Measurements from ENCODE around the gene CXXC5. TPM values are rescaled to one million over a fixed set of nuclear protein-coding genes. Genes with fewer than 3 reads are reported as not detected.
A peak's percentile ranks its signal among the peaks of the same experiment; 100 is the strongest.

The CXXC5 gene
- total and polyA plus RNA-seq, 9 of the 15 experiments (the other 6 are each of a cell fraction or from before 2014, with no cell fraction given) = 1.9 to 123 (median 45.8) TPM

GRCh38 chr5:139633295-139634027 lies 14.7 kb upstream of the CXXC5 start (continued):
- TF ChIP-seq, protein P1, sequence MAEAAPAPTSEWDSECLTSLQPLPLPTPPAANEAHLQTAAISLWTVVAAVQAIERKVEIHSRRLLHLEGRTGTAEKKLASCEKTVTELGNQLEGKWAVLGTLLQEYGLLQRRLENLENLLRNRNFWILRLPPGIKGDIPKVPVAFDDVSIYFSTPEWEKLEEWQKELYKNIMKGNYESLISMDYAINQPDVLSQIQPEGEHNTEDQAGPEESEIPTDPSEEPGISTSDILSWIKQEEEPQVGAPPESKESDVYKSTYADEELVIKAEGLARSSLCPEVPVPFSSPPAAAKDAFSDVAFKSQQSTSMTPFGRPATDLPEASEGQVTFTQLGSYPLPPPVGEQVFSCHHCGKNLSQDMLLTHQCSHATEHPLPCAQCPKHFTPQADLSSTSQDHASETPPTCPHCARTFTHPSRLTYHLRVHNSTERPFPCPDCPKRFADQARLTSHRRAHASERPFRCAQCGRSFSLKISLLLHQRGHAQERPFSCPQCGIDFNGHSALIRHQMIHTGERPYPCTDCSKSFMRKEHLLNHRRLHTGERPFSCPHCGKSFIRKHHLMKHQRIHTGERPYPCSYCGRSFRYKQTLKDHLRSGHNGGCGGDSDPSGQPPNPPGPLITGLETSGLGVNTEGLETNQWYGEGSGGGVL (CRISPR knock-in tag; IDR thresholded peaks at IDR 0.05) = no peak
- TF ChIP-seq, protein P2, sequence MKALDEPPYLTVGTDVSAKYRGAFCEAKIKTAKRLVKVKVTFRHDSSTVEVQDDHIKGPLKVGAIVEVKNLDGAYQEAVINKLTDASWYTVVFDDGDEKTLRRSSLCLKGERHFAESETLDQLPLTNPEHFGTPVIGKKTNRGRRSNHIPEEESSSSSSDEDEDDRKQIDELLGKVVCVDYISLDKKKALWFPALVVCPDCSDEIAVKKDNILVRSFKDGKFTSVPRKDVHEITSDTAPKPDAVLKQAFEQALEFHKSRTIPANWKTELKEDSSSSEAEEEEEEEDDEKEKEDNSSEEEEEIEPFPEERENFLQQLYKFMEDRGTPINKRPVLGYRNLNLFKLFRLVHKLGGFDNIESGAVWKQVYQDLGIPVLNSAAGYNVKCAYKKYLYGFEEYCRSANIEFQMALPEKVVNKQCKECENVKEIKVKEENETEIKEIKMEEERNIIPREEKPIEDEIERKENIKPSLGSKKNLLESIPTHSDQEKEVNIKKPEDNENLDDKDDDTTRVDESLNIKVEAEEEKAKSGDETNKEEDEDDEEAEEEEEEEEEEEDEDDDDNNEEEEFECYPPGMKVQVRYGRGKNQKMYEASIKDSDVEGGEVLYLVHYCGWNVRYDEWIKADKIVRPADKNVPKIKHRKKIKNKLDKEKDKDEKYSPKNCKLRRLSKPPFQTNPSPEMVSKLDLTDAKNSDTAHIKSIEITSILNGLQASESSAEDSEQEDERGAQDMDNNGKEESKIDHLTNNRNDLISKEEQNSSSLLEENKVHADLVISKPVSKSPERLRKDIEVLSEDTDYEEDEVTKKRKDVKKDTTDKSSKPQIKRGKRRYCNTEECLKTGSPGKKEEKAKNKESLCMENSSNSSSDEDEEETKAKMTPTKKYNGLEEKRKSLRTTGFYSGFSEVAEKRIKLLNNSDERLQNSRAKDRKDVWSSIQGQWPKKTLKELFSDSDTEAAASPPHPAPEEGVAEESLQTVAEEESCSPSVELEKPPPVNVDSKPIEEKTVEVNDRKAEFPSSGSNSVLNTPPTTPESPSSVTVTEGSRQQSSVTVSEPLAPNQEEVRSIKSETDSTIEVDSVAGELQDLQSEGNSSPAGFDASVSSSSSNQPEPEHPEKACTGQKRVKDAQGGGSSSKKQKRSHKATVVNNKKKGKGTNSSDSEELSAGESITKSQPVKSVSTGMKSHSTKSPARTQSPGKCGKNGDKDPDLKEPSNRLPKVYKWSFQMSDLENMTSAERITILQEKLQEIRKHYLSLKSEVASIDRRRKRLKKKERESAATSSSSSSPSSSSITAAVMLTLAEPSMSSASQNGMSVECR (CRISPR knock-in tag; IDR thresholded peaks at IDR 0.05) = no peak
- TF ChIP-seq CCNT2 (IDR thresholded peaks at IDR 0.05; ENCODE audit: borderline replicate concordance, extremely low read depth, insufficient read length, low read depth, low read length) = no peak
- no peak for TF ChIP-seq ELF4 (CRISPR knock-in tag; IDR thresholded peaks at IDR 0.05)
- TF ChIP-seq HDGF (IDR thresholded peaks at IDR 0.05) = 0 out of 2 replicates have a peak, but pooled peaks have one; percentile 80
- TF ChIP-seq CREB5 (CRISPR knock-in tag; IDR thresholded peaks at IDR 0.05) = no peak
- no peak for TF ChIP-seq KLF6 (CRISPR knock-in tag; IDR thresholded peaks at IDR 0.05; ENCODE audit: borderline replicate concordance)
- no peak for TF ChIP-seq ZNF436 (CRISPR knock-in tag; IDR thresholded peaks at IDR 0.05)
- no peak for TF ChIP-seq NR3C1 (CRISPR knock-in tag; IDR thresholded peaks at IDR 0.05)
- TF ChIP-seq MIER1 (IDR thresholded peaks at IDR 0.05; ENCODE audit: low read depth) = no peak
- TF ChIP-seq RCOR1 (IDR thresholded peaks at IDR 0.05; ENCODE audit: borderline replicate concordance in 1 of 2, low read depth in 2 of 2, low read length in 2 of 2) = peak in 1 of 2 experiments; percentile 81; a peak in 2 of 4 replicates
- TF ChIP-seq ARNT (IDR thresholded peaks at IDR 0.05) = 0 out of 4 replicates have a peak, but pooled peaks of 1 of the 2 experiments have one; percentile 54
- no peak for TF ChIP-seq FOXP4 (CRISPR knock-in tag; IDR thresholded peaks at IDR 0.05; ENCODE audit: borderline replicate concordance)
- TF ChIP-seq ZNF274 (IDR thresholded peaks at IDR 0.05; ENCODE audit: borderline replicate concordance, low read depth, low read length) = no peak
- TF ChIP-seq HEY1 (CRISPR knock-in tag; IDR thresholded peaks at IDR 0.05; ENCODE audit: borderline replicate concordance) = no peak
- no peak for TF ChIP-seq ID3 (CRISPR knock-in tag; IDR thresholded peaks at IDR 0.05)
- TF ChIP-seq ID3 (tag; IDR thresholded peaks at IDR 0.05) = no peak

Measured in K562 (cell line).